ENCODE data around the gene SELPLG. TPM values are rescaled to one million over a fixed set of nuclear protein-coding genes. Genes with fewer than 3 reads are reported as not detected.

The SELPLG gene
- total RNA-seq, 3 donors from 2014 or later (not counting 1 experiment from before 2014, with no cell fraction given) = 179 to 201 (median 201) TPM

DNA sequence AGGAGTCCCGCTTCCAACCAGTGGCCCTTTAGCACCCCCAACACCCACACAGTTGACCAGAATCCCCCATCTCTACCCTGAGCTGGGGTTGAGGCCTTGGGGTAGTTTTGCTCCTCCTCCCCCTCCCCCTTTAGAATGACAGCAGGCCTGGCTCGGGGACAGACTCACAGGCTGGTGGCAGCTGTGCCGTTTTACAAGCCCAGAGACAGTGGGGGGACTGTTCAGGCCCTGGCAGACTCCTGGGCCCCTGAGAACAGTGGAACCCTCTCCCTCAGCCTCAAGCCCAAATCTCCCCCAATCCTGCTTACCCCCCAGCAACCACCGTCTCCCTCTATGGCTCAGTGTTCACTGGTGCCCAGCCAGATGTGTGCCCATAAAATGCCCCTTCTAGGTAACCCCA is 45.9 kb downstream of the SELPLG start:
- no peaks in the 10 kb centered on the region for H3K4me1 Mint-ChIP-seq
- no peak overlapping the region for H3K27ac ChIP-seq (ENCODE audit: low read length)

DNA sequence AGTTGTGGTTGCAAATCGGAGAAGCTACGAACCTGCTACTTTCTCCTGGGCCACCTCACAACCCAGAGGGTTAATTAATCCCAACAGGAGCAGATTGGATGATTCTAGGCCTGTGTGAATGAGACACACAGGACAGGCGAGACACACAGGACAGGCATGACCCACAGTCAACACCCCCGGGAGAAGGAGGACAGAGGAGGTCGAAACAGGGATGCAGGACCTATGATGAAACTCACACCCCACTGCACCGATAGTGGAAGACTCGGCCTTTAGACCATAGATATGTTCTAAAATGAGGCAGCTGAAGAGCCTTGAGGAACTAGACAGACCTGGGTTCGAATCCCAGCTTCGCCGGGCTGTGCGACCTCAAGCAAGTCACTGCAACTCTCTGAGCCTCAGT is 47.4 kb downstream of the SELPLG start:
- intact Hi-C loops (cut with micrococcal nuclease) = no loop called here

More for the DNA sequence above, 45.9 kb downstream of the SELPLG start:
- peaks cover 0 to 4% of the 10 kb centered on the region in 2 donors for H3K27me3 Mint-ChIP-seq (ENCODE audit: low read depth in 2 of 2)
- no peak overlapping the region for H3K4me3 ChIP-seq (ENCODE audit: low read length)
- H3K9me3 Mint-ChIP-seq = no peaks in the 10 kb centered on the region
- TF ChIP-seq, protein P1, sequence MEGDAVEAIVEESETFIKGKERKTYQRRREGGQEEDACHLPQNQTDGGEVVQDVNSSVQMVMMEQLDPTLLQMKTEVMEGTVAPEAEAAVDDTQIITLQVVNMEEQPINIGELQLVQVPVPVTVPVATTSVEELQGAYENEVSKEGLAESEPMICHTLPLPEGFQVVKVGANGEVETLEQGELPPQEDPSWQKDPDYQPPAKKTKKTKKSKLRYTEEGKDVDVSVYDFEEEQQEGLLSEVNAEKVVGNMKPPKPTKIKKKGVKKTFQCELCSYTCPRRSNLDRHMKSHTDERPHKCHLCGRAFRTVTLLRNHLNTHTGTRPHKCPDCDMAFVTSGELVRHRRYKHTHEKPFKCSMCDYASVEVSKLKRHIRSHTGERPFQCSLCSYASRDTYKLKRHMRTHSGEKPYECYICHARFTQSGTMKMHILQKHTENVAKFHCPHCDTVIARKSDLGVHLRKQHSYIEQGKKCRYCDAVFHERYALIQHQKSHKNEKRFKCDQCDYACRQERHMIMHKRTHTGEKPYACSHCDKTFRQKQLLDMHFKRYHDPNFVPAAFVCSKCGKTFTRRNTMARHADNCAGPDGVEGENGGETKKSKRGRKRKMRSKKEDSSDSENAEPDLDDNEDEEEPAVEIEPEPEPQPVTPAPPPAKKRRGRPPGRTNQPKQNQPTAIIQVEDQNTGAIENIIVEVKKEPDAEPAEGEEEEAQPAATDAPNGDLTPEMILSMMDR (IDR thresholded peaks at IDR 0.05) = no peak
- H3K4me3 Mint-ChIP-seq = no peak overlapping the region
- no peaks in the 10 kb centered on the region for H3K4me1 ChIP-seq (ENCODE audit: control insufficient read depth, insufficient read depth, low read length)
- no peaks in the 10 kb centered on the region for H3K36me3 ChIP-seq (ENCODE audit: control insufficient read depth, insufficient read depth, low read length)
- ATAC-seq (no peak), DNase-seq (no peak)
- H3K9me3 ChIP-seq (ENCODE audit: control insufficient read depth, insufficient read depth, low read length) = no peaks in the 10 kb centered on the region
- no peak overlapping the region for H3K27ac Mint-ChIP-seq
- intact Hi-C loops (cut with micrococcal nuclease) = no loop called here
- 88% methylated on average over 4 of the region's 4 CpGs for WGBS (ENCODE audit: insufficient coverage)
- H3K36me3 Mint-ChIP-seq = no peaks in the 10 kb centered on the region
- H3K27me3 ChIP-seq (ENCODE audit: control insufficient read depth, insufficient read depth, low read length) = no peaks in the 10 kb centered on the region

DNA sequence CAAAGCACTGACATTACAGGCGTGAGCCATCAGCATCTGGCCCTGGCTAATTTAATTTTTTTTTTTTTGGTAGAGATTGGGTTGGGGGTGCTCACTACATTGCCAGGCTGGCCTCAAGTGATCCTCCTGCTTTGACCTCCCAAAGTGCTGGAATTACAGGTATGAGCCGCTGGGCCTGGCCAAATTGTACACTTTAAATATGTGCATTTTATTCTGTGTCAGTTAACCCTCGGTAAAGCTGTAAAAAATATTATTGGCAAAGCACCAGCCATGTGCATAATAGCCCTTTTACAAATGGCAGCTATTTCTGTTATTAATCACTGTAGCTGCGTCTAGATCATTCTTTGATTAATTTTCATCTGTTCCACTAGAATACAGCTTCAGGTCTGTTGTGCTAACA is 47.8 kb downstream of the SELPLG start:
- TF ChIP-seq, protein P1 (IDR thresholded peaks at IDR 0.05) = no peak
- 90% methylated on average over 4 of the region's 4 CpGs for WGBS (ENCODE audit: insufficient coverage)
- no peaks in the 10 kb centered on the region for H3K27me3 ChIP-seq (ENCODE audit: control insufficient read depth, insufficient read depth, low read length)
- Mint-ChIP-seq H3K9me3 (no peaks in the 10 kb centered on the region), H3K36me3 (no peaks in the 10 kb centered on the region), H3K4me1 (no peaks in the 10 kb centered on the region), H3K27ac (no peak overlapping the region), H3K4me3 (no peak overlapping the region), H3K27me3 (ENCODE audit: low read depth in 2 of 2) (peaks cover 0 to 4% of the 10 kb centered on the region in 2 donors)
- no peak overlapping the region for H3K27ac ChIP-seq (ENCODE audit: low read length)
- H3K4me1 ChIP-seq (ENCODE audit: control insufficient read depth, insufficient read depth, low read length) = no peaks in the 10 kb centered on the region
- no peak overlapping the region for H3K4me3 ChIP-seq (ENCODE audit: low read length)
- intact Hi-C loops (cut with micrococcal nuclease) = no loop called here
- no peaks in the 10 kb centered on the region for H3K36me3 ChIP-seq (ENCODE audit: control insufficient read depth, insufficient read depth, low read length)
- DNase-seq (no peak), ATAC-seq (no peak)
- H3K9me3 ChIP-seq (ENCODE audit: control insufficient read depth, insufficient read depth, low read length) = no peaks in the 10 kb centered on the region

More for the DNA sequence above, 47.4 kb downstream of the SELPLG start:
- Mint-ChIP-seq H3K4me3 (no peak overlapping the region), H3K4me1 (no peaks in the 10 kb centered on the region), H3K9me3 (no peaks in the 10 kb centered on the region), H3K27me3 (ENCODE audit: low read depth in 2 of 2) (peaks cover 0 to 4% of the 10 kb centered on the region in 2 donors), H3K36me3 (no peaks in the 10 kb centered on the region), H3K27ac (no peak overlapping the region)
- no peak overlapping the region for H3K4me3 ChIP-seq (ENCODE audit: low read length)
- no peaks in the 10 kb centered on the region for H3K4me1 ChIP-seq (ENCODE audit: control insufficient read depth, insufficient read depth, low read length)
- DNase-seq (no peak), ATAC-seq (no peak)
- no peaks in the 10 kb centered on the region for H3K36me3 ChIP-seq (ENCODE audit: control insufficient read depth, insufficient read depth, low read length)
- H3K27me3 ChIP-seq (ENCODE audit: control insufficient read depth, insufficient read depth, low read length) = no peaks in the 10 kb centered on the region
- 92% methylated on average over 11 of the region's 11 CpGs for WGBS (ENCODE audit: insufficient coverage)
- H3K9me3 ChIP-seq (ENCODE audit: control insufficient read depth, insufficient read depth, low read length) = no peaks in the 10 kb centered on the region
- TF ChIP-seq, protein P1 (IDR thresholded peaks at IDR 0.05) = no peak
- H3K27ac ChIP-seq (ENCODE audit: low read length) = no peak overlapping the region

DNA sequence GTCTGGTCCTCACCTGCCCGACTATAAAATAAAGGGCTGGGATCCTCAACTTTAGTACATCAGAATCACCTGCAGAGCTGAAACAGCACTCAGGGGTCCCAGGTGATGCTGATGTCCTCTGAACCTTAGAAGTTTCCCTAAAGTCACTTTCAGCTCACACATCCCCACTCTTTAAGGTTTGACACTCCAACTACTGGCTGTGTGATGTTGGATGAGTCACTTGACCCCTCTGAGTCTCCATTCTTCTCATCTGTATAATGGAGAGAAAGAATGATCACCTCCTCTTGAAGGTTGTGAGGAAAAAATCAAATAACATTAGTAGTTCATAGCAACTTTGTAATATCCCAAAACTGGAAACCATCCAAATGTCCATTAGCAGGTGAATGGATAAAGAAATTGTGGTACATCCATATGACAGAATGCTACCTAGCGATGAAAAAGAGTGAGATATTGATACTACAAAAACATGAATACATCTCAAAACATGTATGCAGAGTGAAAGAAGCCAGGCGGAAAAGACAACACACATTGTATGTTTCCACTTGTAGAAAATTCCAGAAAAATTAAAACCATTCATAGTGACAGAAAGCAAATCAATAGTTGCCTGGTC is 49.1 kb downstream of the SELPLG start:
- H3K27me3 ChIP-seq (ENCODE audit: control insufficient read depth, insufficient read depth, low read length) = no peaks in the 10 kb centered on the region
- Mint-ChIP-seq H3K36me3 (no peaks in the 10 kb centered on the region), H3K27me3 (ENCODE audit: low read depth in 2 of 2) (peaks cover 0 to 4% of the 10 kb centered on the region in 2 donors), H3K4me3 (no peak overlapping the region), H3K9me3 (no peaks in the 10 kb centered on the region), H3K4me1 (peaks cover 0 to under 1% of the 10 kb centered on the region in 2 donors), H3K27ac (no peak overlapping the region)
- H3K4me3 ChIP-seq (ENCODE audit: low read length) = no peak overlapping the region
- intact Hi-C loops (cut with micrococcal nuclease) = no loop called here
- TF ChIP-seq, protein P1 (IDR thresholded peaks at IDR 0.05) = no peak
- H3K36me3 ChIP-seq (ENCODE audit: control insufficient read depth, insufficient read depth, low read length) = no peaks in the 10 kb centered on the region
- H3K9me3 ChIP-seq (ENCODE audit: control insufficient read depth, insufficient read depth, low read length) = no peaks in the 10 kb centered on the region
- no peak for DNase-seq
- H3K4me1 ChIP-seq (ENCODE audit: control insufficient read depth, insufficient read depth, low read length) = peaks cover 4% of the 10 kb centered on the region
- 80% methylated on average over 1 of the region's 3 CpGs for WGBS (ENCODE audit: insufficient coverage)
- H3K27ac ChIP-seq (ENCODE audit: low read length) = no peak overlapping the region
- no peak for ATAC-seq
